GM19035 (cell line): Measurements from ENCODE around the gene FCRL5.
"Not testable (repeated sequence)": the region's sequence is repeated elsewhere in the genome, so short reads cannot be mapped to it uniquely, and the experiment has no call there.

Experiments used
- ATAC-seq: cut with Tn5 transposase; IDR thresholded peaks from one replicate; pipeline ENCODE4 v1.9.1; 2021; ENCODE audit not compliant: unreplicated experiment

FCRL5 gene

GRCh38 chr1:157551694-157552693 lies at the start of gene FCRL5:
TSS of gene FCRL5 (minus strand) at chr1:157552515. CDS start at chr1:157552362, 153 bp downstream.
- ATAC-seq, result peak; percentile 73

GRCh38 chr1:157600236-157600635 lies 47.9 kb upstream of the FCRL5 start:
- no peak for ATAC-seq

- peak; percentile 39 for ATAC-seq
These were observed 45.8 kb upstream of the FCRL5 start, which contains the start of gene FCRL4 for GRCh38 chr1:157597959-157598667. TSS of gene FCRL4 (minus strand) at chr1:157598085. CDS start at chr1:157597944, 141 bp downstream.

- peak; percentile 58 for ATAC-seq
These were observed 44.1 kb upstream of the FCRL5 start for GRCh38 chr1:157596384-157596783.

- ATAC-seq, result peak; percentile 75
These were observed 43.0 kb upstream of the FCRL5 start for GRCh38 chr1:157595356-157595755.

- no peak for ATAC-seq
These were observed 33.7 kb upstream of the FCRL5 start for GRCh38 chr1:157585984-157586383.

GRCh38 chr1:157584503-157584902 lies 32.2 kb upstream of the FCRL5 start:
- no peak for ATAC-seq

- no peak for ATAC-seq
These were observed 28.5 kb upstream of the FCRL5 start for GRCh38 chr1:157580828-157581210.

- ATAC-seq, result peak; percentile 55
These were observed 28.0 kb upstream of the FCRL5 start for GRCh38 chr1:157580179-157580827.

GRCh38 chr1:157577420-157577819 lies 25.1 kb upstream of the FCRL5 start:
- ATAC-seq, result no peak

- no peak for ATAC-seq
These were observed 23.4 kb upstream of the FCRL5 start for GRCh38 chr1:157575744-157576143.

GRCh38 chr1:157574836-157575235 lies 22.5 kb upstream of the FCRL5 start:
- no peak for ATAC-seq

GRCh38 chr1:157566484-157567300 lies 14.4 kb upstream of the FCRL5 start:
- ATAC-seq, result peak; percentile 44

GRCh38 chr1:157562515-157562914 lies 10.2 kb upstream of the FCRL5 start:
- peak; percentile 61 for ATAC-seq

GRCh38 chr1:157558119-157558518 lies 5.8 kb upstream of the FCRL5 start:
- ATAC-seq, result no peak

- not testable (repeated sequence) for ATAC-seq
These were observed 4.2 kb downstream of the FCRL5 start for GRCh38 chr1:157548081-157548480.

- ATAC-seq, result no peak
These were observed 9.6 kb downstream of the FCRL5 start for GRCh38 chr1:157542676-157543075.

- ATAC-seq, result no peak
These were observed 11.5 kb downstream of the FCRL5 start for GRCh38 chr1:157540852-157541251.

GRCh38 chr1:157540160-157540748 lies 12.1 kb downstream of the FCRL5 start:
- no peak for ATAC-seq

GRCh38 chr1:157539568-157539967 lies 12.7 kb downstream of the FCRL5 start:
- no peak for ATAC-seq
